ENCODE results near the gene TRIL. TPM values are rescaled to one million over a fixed set of nuclear protein-coding genes. Genes with fewer than 3 reads are reported as not detected.
A peak's percentile ranks its signal among the peaks of the same experiment; 100 is the strongest.

Gene TRIL
- total RNA-seq, 2 donors from 2014 or later = 1.1 to 1.9 TPM

DNA sequence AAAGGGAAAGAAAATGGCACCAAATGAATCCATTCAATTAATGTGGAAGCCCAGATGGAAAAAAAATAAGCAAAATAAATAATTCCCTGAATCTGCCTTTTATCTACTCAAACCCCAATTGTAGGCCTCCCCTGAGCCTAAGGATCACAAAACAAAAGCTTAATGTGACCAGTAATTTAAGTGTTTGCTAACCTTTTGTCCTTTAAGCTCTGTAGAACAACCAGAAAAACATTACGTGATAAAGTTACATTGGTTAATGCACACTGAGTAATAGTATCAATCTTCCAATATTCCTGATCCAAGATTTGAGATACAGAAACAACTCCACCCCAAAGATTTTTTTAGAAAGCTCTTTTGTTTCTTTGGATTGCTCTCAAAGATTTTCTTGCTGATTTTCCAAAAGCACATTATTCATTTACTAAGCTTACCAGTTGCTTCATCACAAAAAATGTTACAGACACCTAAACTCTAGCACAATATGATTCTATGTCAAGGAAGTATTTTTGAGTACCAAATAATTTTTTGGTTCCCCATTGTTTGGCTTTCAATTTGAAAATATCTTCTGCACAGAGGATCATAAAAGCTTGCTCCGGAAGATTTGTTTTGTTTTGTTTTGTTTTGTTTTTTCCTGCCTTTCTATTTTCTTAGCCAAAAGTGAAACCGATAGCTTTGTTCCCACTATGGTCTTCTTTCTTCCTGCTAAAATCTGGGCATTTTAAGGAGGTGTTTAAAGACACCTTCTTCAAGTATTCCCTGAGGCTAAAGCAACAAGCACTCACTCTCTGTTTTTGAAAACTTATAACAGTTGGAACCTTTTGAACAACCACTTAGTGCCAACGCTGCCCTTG is 54.2 kb downstream of the TRIL start:
- TF ChIP-seq, protein P1, sequence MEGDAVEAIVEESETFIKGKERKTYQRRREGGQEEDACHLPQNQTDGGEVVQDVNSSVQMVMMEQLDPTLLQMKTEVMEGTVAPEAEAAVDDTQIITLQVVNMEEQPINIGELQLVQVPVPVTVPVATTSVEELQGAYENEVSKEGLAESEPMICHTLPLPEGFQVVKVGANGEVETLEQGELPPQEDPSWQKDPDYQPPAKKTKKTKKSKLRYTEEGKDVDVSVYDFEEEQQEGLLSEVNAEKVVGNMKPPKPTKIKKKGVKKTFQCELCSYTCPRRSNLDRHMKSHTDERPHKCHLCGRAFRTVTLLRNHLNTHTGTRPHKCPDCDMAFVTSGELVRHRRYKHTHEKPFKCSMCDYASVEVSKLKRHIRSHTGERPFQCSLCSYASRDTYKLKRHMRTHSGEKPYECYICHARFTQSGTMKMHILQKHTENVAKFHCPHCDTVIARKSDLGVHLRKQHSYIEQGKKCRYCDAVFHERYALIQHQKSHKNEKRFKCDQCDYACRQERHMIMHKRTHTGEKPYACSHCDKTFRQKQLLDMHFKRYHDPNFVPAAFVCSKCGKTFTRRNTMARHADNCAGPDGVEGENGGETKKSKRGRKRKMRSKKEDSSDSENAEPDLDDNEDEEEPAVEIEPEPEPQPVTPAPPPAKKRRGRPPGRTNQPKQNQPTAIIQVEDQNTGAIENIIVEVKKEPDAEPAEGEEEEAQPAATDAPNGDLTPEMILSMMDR (IDR thresholded peaks at IDR 0.05) = no peak
- H3K9me3 ChIP-seq = no peaks in the 10 kb centered on the region
- no peaks in the 10 kb centered on the region for H3K4me1 ChIP-seq
- peak overlapping the region in 1 of 2 donors; percentile 19 for H3K9ac ChIP-seq (ENCODE audit: low read depth in 2 of 2, low read length in 2 of 2)
- no peak for DNase-seq
- no peaks in the 10 kb centered on the region for H3K27me3 ChIP-seq
- H3K27ac ChIP-seq = no peak overlapping the region
- intact Hi-C loops (cut with DNase I) = no loop called here
- H3K36me3 ChIP-seq = no peaks in the 10 kb centered on the region
- no peak overlapping the region for H3K4me3 ChIP-seq

Other genes with a start within 250 kb of the TRIL start
- 10 to 100 TPM in 1 of 2 donors, 1 to 10 TPM in 1; 4.9 to 17.0 TPM for gene CPVL, start 188.2 kb upstream of the TRIL start, total RNA-seq
- gene CHN2, start 236.4 kb upstream of the TRIL start, total RNA-seq = 10 to 100 TPM; 12.8 to 19.8 TPM

All from colonic mucosa (tissue), 4 donors.